HG02623 (cell line): ENCODE measurements around the gene ANKRD13B.
A peak's percentile ranks its signal among the peaks of the same experiment; 100 is the strongest.
"Not testable (repeated sequence)": the region's sequence is repeated elsewhere in the genome, so short reads cannot be mapped to it uniquely, and the experiment has no call there.

Experiments
- ATAC-seq: cut with Tn5 transposase; IDR thresholded peaks from one replicate; pipeline ENCODE4 v1.9.1; 2021; ENCODE audit warnings: moderate library complexity; ENCODE audit not compliant: unreplicated experiment

ANKRD13B gene

DNA sequence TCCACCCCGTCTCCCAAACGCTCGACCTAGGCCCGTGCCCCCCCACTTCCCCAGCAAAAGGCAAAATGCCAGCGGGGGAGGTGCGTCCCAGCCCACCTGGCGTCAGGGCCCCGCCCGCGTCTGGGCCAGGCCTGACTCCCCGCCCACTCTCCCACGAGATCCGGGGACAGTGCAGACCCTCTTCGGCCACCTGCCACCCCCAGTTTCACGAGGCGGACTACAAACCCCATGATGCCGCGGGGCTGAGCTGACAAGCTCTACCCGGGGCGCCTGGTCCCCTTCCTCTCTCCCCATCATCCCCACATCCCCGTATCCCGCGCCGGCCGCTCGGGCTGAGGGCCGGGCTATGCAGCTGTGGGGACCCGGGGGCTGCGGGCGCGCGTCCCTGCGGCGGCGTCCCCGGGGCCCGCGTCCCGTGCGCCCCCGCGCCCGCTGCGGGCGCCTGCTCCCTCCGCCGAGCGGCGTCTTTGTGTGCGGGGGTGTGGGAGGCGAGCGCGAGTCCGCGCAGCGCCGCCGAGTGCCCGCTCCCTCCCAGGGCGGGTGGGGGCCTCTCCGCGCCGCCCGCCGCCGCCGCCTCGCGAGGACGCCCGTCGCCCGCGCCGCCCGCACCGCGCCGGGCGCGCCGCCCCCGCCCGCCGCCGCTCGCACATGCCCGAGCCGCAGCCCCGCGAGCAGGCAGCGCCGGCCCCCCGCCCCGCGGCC, at the start of gene ANKRD13B:
Gene ANKRD13B, plus strand, starts transcription at position 283 of the 702 bp plus-strand sequence. CDS start 490 bp downstream, outside the sequence.
- ATAC-seq = no peak

DNA sequence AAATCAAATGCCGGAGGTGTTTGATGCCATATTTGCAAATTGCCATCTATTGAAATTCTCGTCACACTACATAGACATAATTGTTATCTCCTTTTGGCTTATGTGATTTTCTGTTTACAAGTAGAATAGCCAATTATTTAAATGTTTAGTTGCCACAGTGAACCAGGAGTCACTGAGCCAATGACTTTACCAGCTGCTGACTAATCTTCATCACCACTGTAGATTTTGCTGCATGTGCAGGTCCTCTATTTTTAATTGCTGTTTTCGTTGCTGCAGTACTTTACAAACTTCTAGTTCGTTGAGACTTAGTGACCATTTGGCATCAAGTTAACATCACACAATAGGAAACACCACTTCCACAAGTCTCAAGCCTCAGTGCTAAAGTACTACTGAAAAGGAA, 48.9 kb upstream of the ANKRD13B start:
- no peak for ATAC-seq

DNA sequence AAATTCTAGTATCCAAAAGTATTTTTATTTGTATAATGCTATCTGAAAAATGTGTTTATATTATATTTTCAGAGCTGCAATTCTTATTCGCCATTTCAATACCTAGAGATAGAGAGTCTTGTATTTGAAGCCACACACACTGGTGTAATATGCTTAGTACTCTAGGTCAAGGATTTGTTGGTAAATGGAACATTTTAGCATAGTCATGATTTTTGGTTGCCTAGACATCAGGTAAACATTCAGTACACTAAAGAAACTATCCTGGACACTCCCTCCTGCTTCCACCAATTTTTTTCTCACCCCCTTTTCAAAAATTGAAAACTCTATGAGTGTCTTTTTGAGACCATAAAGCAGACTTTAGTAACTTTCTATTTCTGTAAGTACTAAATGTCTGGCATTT, 46.8 kb upstream of the ANKRD13B start:
- ATAC-seq = no peak

DNA sequence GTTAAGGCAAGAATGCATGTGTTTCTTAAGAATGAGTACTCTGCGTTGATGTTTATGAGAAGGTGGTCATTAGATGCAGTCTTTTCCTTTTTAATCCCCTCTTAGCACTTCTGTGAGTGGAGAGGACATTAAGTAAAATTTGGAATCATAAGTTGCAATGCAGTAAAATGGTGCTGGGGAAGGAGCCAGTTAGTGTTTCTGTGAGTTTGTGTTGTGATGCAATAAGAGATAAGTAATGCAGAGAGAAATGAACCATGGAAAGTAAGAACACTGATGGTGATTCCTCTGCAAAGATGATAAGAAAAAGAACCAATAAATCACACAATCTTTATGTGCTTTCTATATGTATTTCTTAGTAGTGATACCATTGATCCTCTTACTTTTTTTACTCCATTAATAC, 46.1 kb upstream of the ANKRD13B start:
- ATAC-seq = no peak

DNA sequence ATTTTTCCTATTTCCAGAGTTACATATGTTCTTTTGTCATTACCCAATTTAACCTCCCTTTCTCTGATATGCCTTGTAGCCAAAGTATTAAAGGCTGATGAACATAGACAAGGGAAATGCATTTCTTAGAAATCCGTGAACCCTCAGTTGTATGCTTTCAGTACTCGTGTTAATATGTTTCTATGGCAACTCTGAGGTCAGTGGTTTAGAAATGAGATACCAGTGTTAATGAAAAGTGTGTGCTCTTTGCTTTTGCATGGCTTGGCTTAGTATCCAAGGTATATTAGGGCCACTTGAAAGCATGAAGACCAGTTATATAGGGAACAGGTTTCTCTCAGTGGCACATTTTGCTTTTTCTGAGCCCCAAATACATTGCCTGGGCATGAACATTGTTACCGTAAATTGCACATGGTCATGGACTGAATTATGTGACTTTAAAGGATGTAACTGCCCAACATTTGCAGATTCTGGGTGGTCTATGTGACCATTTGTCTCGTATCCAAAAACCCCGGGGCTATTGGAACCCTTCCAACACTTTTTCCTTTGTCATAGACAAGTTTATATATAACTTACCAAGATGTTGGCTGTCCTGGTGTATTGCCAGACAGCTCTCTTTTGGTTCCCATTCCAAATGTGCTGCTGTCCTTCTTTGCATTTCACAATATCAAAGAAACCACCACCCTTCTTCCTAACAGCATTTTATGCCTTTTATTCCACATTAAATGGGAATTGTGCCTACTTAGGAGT, 43.6 kb upstream of the ANKRD13B start:
- ATAC-seq = no peak

DNA sequence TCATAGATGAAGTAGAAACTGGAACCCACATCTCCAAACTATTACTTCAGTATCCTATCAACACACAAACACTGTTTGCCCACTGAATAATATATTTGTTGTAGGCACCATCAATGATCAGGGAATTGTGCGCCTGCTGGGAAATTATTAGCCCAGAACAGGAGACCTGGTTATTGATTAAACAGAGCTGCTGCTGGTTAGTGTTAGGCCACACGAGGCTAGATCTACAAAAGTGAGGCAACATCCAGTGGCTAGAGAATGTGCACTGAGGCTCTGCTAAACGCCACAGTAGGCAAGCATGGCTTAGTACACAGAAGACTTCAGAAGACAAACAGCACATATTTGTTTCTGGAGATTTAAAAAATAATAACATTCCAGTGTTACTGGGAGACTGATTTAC, 37.1 kb upstream of the ANKRD13B start:
- no peak for ATAC-seq

DNA sequence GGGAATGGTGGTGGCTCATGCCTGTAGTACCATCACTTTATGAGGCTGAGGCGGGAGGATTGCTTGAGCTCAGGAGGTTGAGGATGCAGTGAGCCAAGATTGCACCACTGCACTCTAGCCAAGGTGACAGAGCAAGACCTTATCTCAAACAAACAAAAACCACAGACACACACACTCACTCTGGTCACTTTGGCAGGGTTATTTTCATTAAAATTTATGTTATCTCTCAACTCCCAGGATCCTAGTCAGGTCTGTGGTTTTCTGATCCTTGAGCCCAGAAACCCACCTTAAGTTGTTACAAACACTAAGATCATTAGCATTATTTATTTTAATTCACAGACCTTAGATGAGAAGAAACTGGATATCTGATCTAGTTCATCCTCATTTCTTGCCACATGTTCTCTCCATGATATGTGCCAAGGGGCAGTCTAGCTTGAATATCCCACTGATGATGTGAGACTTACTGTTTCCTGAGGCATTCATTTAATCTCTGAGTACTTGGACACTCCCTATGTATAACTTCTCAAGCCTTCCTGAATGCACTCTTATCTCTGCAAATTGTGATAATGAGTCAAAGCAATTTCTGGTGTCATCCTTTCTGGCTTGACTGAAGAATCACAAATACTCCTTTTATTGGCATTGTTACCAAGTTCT, 35.7 kb upstream of the ANKRD13B start:
- no peak for ATAC-seq

DNA sequence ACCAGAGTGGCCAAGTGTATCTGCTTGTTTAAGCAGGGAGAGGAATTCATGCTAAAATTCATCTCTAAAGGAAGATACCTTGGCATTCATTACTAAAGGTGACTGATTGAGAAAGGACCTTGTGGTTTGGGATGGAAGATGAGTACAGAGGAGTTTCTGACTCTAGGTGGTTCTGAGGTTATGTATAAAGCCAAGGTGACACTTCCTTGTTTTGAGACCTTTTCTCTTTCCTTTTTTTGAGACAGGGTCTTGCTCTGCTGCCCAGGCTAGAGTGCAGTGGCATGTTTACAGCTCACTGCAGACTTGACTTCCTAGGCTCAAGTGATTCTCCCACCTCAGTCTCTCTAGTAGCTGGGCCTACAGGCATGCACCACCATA, 35.2 kb upstream of the ANKRD13B start:
- ATAC-seq = no peak

DNA sequence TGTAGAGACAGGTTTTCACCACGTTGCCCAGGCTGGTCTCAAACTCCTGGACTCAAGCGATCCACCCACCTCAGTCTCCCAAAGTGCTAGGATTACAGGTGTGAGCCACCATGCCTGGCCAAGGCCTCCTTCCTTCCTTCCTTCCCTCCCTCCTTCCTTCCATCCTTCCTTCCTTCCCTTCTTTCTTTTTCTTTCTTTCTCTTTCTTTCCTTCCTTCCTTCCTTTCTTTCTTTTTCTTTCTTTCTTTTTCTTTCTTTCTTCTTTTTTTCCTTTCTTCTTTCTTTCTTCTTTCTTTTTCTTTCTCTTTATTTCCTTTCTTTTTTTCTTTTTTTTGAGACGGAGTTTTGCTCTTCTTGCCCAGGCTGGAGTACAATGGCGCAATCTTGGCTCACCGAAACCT, 34.8 kb upstream of the ANKRD13B start:
- ATAC-seq = not testable (repeated sequence)

DNA sequence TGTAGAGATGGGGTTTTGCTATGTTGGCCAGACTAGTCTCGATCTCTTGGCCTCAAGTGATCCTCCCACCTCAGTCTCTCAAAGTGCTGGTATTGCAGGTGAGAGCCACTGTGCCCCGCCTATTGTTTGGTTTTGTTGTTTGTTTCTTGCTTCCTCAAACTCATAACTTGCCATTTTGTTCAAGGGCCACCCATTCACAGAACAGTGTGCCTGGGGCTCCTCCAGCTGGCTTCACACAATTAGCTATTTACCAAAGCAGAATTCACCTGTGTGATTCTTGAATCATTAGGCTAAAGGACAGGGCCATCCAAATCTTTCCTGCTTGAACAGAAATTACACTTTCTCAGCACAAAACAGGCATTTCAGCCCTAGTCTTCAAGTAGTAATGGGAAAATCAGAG, 33.3 kb upstream of the ANKRD13B start:
- no peak for ATAC-seq

DNA sequence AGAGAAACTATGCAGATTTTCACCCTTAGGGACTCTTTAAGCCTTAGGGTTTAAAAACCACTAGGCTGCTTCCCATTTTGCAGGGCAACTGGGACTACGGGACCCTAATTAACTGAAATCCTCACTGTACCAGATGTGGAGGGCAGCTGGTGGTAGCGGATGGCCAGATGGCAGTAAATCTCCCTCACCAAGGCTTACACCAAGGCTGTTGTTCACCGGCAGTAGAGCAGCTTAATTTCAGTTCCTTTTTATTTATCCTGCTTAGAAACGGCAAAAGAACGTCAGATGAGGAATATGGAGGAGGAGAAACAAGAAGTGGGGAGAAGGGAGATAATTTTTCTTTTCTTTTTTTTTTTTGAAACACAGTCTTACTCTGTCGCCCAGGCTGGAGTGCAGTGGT, 32.6 kb upstream of the ANKRD13B start:
- ATAC-seq = no peak

DNA sequence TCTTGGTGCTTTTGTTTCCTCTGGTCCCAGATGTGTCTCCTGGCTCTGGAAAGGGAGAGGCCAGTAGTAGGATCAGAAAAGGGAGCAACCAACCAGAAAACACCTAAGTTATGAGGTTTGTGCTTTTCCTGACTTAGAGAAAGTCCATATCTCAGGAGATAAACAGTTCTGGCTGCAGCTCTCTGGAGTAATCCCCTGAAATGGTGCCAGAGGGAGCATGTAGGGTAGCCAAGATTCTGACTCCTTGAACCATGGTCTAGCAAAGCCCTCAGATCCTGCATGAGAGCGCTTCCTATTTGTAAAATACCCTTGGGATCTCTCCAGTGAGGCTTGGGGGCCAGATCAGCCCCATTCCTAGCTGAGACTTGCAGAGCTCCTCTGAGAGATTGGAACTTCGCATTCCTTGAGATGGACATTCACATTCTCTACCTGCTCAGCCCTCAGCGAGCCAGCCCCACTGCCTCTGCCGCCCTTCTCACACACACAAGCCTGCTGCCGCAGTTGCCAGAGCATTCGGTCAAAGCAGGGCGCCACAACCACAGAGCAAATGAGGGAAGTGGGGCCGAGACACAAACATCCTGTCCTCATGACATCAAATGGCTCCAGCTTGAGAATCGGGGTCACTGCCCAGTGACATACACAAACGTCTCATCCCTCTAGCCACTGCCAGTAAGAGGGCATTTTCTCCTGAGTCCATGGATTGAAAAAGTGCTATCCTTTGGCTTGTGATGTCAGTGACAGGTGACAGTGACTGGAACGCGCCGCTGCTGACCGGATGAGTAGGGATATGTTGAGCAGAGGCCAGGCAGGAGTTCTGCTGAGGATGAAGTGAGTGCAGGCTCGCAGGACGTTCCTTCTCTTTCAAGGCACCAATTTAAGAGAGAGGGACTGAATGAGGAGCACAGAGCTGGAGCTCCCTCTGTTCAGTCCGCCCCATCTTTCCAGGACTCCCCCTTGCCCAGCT, 31.1 kb upstream of the ANKRD13B start:
- no peak for ATAC-seq

DNA sequence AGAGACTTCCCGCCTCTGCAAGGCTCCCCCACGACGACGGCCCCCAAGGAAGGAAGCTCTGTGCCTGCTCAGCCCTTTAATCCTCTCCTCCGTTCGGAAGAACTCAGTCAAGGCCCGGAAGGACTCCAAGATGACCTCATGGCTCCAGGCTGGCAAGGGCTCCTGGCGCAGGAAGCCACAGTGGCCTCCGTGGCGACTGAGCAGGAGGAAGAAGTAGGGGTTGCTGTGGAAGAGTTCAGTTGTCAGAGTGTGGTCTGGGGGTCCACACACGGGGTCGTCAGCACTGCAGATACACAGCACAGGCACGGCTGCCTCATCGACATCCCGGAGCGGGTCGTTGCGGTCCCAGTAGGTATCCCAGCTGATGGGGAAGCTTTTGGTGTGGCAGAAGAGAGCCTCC, 30.3 kb upstream of the ANKRD13B start:
- ATAC-seq = no peak

DNA sequence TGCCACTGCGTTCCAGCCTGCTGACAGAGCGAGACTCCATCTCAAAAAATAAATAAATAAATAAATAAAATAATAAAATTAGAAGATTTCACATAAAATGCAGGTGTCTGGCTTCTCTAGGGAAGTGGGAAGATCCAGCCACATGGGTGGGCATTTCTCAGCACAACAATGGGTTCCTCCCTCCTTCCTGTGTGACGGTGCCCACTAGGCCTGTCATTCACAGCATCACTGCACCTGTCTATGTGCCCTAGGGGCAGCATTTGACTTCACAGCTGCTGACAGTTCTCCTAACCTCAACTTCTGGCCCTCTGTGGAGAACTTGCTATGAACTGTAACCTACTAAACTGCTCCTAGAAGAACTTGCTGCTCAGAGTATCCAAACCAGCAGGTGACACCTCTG, 29.1 kb upstream of the ANKRD13B start:
- ATAC-seq = no peak

DNA sequence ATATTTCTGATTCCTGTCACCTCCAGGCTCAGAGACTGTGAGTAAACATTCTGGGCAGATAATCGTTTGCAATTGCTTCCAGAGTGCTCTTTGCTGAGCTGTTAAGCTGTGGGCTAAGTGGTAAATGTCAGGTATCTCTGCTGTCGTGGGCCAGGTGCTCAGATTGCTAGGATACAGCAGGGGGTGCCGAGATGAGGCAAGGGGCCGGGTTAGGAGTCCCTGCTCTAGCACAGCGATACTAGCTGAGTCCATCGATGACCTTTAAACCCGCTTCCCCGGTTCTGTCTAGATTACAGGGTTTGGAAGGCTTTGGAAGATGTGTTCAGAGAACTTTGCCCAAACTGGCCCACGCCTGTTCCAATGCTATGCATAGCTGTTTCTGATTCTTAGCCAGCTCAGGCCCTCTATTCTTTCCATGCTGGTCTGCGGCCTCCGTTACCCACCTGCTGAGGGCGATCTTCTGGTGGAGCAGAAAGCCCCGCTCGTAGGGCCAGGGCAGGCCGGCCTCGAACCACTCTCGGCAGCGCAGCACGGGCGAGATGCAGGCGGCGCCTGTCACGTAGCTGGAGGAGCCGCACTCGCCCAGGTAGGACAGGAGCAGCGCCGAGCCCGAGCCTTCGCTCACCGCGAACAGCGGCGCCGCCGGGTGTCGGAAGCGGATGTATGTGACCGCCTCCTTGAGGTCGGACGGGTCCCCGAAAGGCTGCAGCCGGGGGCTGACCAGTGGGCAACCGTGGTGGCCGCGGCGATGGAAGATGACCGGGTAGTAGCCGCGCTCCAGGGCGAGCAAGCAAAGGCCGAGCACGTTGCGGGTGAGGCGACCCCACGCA, 27.1 kb upstream of the ANKRD13B start:
- ATAC-seq = no peak

DNA sequence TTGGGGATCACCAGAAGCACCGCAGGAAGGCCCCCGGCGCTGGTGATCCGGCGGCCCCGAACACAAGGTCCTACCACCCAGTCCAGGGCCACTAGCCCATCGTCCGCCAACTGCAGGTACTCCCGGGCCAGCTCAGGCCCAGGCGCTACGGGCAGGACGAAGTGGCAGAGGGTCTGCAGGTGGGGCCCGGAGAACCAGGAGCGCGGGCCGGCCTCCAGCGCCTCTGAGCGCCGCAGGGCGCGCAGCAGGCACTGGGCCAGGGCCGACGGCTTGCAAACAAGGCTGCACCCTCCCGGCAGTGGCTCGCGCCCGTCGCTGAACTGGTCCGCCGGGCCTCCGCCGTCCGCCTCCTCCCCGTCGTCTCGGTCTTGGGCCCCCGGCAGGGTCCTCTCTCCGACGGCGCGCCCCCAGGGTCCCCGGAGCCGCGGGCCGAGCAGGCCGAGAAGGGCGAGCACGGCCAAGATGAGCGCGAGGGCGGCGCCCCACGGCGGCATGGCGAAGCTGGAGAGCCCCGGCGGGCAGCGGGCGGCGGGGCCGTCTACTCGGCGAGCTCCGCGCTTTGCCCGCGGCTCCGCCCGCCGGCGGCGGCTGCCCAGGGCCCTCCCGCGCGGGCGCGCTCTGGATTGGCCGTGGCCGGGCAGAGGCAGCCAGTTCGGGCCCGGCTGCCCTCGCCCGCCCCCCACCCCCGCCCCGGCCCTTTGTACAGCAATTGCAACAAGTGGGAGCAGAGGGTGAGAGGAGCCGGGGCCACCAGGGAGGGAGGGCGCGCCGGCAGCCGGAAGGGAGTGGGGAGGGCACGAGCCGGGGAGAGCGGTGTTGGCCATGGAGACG, 26.2 kb upstream of the ANKRD13B start, which contains the start of gene ABHD15:
Gene ABHD15, minus strand, starts transcription at position 565 of the 831 bp plus-strand sequence. Its CDS starts 71 bp downstream, at position 494.
- no peak for ATAC-seq

DNA sequence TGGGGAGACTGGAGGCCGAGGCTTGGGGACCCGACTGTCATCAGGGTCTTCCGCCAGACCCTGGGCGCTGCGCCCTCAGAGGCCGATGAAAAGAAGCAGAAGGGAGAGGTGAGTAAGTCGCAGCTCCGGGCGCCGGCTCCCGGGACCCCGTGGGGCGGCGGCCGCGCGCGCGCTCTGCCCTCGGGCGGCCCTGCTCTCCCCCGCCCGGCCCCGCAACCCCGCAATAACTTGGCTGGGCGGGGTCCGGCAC, 25.7 kb upstream of the ANKRD13B start:
- no peak for ATAC-seq

DNA sequence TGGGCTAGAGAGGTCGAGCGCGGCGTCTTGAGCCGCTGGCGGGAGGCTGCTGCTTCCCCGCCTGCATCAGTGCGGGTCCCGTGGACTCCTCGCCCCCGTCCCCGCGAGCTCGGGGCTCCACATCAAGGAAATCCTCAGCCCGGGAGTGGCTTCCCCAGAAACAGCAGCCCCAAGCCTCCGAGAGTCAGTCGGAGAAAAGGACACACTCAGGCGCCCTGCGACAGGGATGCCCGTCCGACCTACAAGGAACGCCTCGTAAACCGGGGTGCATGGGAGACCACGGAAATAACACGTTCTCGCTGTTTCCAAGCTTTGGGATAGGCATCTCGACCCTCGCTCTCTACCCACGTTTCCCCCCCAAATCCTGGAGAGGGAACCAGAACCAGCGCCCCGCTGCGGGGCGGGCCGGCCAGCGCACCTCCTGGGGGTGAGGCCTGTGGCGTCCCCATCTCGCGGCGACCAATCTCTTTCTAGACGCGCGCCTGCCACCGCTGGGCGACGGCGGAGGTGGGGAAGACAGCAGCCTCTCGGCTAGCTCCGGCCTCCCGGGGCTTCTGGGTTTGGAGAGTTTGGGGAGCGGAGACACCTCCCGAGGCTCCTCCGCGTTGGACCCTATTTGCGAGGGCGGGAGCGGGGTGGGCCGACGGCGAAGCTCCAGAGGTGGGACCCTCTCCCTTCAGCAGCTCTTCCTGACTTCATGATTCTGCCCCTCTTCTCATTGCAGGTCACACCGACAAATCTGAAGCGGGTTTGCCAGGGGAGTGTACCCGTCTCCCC, 25.2 kb upstream of the ANKRD13B start:
- ATAC-seq = peak; percentile 28
